SU-DHL-6 (cell line): Measurements from ENCODE around the gene FYCO1.

Experiments
- EZH2phosphoT487 ChIP-seq: fragments of 200-600 bp; sonication (generic), shearing (Covaris generic); conservative IDR thresholded peaks from 2 replicates; pipeline ENCODE4 v1.6.1; 2018; ENCODE audit warnings: mild to moderate bottlenecking, antibody characterized with exemption, low read length, moderate library complexity, mixed read lengths
- TF ChIP-seq, protein P1 (sequence below): fragments of 200-600 bp; sonication (generic); IDR thresholded peaks from one replicate; pipeline ENCODE4 v1.5.1; 2017; ENCODE audit warnings: antibody characterized with exemption, mild to moderate bottlenecking, low read length, moderate library complexity; ENCODE audit not compliant: insufficient read depth, poor library complexity, severe bottlenecking

DNA sequence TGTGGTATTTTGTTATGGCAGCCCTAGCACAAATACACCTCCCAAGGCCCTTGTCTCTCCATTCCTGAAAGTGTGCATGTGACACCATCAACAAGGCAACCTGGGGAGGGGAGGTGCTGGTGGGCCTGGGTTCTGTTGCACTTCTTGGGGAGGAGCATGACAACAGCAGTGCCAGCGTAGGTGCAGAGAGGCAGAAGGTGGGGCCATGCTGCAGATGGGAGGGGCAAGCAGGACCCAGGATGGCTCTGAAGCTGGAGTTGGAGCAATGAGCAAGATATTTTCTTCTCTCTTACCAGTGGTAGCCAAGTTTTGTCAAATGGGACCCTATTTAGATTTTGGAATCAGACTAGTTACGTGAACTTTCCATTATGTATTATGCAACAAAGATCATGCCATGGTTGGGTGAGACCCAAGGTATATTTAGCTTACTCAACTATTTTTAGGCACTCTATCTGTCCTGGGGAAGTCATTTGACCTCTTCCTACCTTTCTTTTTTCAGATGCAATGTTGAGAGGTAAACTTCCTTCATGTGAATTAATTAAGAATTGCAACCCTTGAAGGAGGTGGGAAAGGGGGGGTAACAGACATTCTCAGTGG lies 3.4 kb downstream of the FYCO1 start:
- TF ChIP-seq, protein P1, sequence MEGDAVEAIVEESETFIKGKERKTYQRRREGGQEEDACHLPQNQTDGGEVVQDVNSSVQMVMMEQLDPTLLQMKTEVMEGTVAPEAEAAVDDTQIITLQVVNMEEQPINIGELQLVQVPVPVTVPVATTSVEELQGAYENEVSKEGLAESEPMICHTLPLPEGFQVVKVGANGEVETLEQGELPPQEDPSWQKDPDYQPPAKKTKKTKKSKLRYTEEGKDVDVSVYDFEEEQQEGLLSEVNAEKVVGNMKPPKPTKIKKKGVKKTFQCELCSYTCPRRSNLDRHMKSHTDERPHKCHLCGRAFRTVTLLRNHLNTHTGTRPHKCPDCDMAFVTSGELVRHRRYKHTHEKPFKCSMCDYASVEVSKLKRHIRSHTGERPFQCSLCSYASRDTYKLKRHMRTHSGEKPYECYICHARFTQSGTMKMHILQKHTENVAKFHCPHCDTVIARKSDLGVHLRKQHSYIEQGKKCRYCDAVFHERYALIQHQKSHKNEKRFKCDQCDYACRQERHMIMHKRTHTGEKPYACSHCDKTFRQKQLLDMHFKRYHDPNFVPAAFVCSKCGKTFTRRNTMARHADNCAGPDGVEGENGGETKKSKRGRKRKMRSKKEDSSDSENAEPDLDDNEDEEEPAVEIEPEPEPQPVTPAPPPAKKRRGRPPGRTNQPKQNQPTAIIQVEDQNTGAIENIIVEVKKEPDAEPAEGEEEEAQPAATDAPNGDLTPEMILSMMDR = no peak
- no peak for TF ChIP-seq EZH2phosphoT487
